GM18520 (cell line): ENCODE results near the gene NDUFAB1.
"Not testable (repeated sequence)": the region's sequence is repeated elsewhere in the genome, so short reads cannot be mapped to it uniquely, and the experiment has no call there.

ENCODE experiments used
- ATAC-seq: cut with Tn5 transposase; IDR thresholded peaks from one replicate; pipeline ENCODE4 v1.9.1; 2021; ENCODE audit not compliant: unreplicated experiment

Gene NDUFAB1

DNA sequence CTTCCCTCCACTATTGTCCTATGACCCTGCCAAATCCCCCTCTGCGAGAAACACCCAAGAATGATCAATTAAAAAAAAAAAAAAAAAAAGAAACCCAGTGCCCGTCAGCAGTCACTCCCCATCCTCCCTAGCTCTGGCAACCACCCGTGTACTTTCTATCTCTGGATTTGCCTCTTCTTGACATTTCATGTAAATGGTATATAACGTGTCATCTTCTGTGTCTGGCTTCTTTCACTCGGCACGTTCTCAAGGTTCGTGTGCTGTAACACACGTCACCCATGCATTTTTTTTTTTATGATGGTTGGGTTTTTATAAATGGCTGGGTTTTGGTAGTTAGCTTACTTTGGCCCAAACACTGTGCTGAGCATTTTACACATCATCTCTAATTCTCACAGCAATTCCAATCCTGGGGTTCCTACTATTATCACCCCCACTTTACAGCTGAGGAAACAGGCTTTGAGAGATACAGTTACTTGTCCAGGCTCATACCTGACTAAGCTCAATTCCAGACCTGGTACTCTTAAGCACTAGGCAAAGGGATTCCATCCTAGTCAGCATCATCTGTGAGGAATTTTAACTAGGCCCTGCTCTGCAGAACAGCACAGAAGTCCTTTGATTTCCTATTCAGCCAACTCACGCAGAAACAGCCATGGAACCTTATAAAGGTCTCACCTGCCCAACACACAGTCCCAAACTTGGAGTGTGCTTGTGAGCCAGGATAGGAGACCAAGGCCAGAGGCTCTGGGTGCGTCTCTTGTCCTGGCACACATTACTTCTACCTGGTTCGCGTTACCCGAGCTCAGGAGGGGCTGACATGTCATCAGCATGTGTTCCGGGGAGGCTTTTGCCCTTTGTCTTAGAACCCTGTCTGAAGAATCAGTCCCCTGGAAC, 11.7 kb downstream of the NDUFAB1 start:
- no peak for ATAC-seq

DNA sequence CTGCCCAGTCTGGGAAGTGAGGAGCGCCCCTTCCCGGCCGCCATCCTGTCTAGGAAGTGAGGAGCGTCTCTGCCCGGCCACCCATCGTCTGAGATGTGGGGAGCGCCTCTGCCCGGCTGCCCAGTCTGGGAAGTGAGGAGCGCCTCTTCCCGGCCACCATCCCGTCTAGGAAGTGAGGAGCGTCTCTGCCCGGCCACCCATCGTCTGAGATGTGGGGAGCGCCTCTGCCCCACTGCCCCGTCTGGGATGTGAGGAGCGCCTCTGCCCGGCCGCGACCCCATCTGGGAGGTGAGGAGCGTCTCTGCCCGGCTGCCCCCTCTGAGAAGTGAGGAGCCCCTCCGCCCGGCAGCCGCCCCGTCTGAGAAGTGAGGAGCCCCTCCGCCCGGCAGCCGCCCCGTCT, 12.8 kb downstream of the NDUFAB1 start:
- not testable (repeated sequence) for ATAC-seq

DNA sequence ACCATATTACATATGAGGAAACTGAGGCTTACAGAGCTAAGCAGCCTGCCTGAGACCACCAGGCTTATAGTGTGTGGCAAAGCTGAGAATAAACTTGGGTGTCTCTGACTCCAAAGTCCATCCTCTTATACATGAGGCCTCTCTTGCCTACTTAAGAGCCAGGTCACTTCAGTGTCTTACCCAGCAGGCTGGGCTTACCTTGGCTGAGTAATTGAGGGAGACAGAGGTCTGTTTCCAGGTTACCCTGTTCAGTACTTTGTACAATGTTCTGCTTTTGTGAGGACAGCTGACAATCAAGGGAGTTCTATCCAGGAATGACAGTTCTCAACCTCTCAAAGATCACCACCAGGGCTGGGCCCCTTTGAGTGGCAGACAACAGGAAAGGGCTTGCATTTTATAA, 14.4 kb downstream of the NDUFAB1 start:
- ATAC-seq, result no peak

DNA sequence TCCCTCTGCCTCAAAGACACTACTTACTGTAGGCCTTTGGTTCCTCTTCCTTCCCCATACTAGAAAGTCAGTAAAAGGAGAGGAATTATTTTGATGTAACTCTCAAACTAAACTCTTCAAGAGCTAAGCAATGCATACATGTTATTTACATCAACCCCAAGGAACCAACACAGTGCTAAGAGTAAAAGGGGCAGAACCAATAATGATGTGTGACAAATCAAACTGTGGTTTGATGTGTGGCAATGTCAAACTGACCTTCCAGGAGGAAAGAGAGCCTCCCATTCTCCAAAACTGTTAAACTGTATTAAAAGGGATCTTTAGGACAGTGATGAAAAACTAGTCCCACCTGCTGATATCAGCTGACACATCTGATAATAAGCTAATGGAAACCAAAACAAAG, 15.7 kb downstream of the NDUFAB1 start:
- no peak for ATAC-seq

DNA sequence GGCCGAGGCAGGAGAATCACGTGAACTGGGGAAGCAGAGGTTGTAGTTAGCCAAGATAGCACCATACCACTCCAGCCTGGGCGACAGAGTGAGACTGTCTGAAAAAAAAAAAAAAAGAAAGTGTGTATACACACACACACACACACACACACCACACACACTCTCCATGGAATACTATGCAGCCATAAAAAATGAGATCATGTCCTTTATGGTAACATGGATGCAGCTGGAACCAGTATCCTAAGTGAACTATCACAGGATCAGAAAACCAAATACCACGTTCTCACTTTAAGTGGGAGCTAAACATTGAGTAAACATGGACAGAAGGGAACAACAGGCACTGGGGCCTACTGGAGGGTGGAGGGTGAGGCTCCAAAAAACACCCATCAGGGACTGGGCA, 16.7 kb downstream of the NDUFAB1 start:
- no peak for ATAC-seq

DNA sequence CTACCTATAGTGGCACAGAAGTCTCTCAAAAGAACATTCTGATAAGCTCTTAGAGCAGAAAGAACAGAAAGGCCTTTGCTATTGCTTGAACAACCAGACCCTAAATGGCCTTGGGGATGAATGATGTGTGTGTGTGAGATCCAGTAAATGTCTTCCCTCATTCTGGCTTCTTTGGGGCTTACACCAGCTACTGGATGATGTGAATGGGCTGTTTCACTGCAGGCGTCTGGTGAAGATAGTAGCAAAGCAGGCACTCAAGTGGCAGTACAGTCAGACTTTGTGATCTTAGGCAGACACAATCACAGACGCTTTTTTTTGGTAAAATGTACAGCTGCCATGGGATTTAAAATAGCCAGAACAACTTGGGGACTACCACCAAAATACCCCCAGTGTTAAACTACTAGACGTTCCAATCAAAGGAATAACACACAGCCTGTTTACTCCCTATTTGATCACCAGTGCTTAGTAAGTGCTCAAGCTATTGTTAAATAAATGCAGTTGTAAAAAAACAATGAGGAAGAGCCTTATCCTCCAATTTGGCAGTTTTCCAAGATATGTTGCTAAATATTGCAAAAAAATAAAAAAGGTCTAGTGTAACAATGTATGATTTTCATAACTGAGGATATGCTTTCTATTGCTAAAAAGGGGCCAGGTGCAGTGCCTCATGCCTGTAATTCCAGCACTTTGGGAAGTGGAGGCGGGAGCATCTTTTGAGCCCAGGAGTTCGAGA, 17.9 kb downstream of the NDUFAB1 start:
- no peak for ATAC-seq

DNA sequence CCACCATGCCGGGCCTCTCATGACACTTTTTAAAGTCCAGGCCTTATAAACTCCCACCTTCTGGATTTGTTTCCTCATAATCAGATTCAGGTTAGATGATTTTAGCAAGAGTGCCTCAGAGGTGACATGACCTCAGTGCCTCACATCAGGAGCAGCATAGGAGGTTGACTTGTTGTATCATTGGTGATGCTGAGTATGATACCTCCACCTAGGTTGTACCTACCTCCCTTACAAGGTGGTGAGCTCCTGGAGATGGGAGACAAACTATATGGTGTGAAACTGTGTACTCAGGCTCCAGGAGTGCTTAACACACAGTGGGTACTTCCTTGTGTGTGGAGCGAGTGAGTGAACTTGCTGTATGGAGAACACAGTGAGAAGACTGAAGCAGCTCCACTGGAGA, 18.6 kb downstream of the NDUFAB1 start:
- ATAC-seq, result no peak

DNA sequence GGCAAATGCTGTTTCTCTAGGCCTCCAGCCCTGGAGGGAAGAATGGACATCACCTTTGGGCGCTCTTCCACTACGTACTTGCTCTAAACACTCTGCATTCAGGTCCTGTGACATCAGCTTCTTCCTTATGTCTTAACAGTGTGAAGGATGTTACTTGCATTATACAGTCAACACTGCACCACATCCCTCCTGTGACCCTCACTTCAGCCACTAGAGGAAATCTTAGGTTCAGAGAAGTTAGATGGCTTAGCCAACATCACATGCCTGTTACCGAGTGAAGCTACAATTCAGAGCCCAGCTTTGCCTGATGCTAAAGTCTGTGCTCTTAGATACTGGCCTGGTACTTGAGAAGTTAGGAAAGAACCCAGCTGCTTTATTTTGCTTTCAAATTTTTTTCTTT, 20.3 kb downstream of the NDUFAB1 start:
- ATAC-seq, result no peak

DNA sequence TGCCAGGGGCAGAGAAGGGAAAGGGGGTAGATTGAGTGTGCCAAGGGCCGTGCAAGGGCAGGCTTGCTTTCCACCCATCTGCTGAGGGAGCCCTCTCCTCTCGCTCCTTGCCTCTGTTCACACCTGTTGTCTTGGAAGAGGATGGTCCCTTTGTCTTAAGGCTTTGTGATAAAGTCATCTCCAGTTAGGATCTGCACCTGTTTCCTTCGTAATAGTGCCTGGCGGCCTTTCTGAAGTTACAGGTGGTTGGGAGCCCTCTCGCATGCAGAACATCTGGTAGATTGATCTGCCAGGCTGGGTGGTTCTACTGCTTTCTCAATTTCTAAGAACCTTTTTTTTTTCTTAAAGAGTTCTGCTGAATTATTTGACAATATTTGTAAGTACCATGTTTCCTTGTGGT, 22.3 kb downstream of the NDUFAB1 start:
- ATAC-seq, result no peak

DNA sequence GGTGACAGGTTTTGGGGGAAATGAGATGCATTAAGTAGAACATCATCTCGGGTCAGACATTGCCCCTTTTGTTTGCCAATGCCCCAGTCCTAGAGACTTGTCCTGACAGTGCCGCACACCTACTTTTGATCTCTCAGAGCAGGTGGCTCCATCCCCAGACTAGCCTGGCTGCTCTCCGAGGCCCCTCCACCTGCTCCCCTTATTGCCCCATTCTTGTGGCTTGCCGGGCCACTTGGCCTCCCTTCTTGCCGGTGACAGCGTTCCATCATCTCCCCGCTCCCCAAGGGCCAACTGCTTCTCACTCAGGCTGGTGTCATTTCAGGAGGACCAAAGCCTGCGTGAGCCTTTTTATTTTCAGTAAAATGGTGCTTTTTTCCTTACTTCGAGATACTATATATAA, 23.7 kb downstream of the NDUFAB1 start:
- no peak for ATAC-seq

DNA sequence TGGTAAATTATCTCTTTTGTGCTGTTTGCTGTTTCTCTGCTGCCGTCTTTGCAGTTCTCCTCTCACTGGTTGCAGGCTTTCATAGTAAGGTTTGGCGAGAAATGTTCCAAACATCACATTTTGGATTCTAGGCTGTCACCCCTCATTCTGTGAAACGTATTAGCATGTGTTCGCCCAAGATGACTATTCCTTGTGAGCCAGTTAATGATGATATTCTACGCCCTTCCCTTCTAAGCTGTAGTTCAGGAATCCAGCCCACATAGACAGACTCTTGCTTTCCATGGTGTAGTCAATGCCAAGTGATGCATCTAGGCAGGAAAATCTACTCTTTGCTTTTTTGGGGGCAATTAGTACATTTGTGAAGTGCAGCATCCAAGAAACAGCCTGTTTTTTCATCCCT, 24.2 kb downstream of the NDUFAB1 start:
- ATAC-seq, result no peak

DNA sequence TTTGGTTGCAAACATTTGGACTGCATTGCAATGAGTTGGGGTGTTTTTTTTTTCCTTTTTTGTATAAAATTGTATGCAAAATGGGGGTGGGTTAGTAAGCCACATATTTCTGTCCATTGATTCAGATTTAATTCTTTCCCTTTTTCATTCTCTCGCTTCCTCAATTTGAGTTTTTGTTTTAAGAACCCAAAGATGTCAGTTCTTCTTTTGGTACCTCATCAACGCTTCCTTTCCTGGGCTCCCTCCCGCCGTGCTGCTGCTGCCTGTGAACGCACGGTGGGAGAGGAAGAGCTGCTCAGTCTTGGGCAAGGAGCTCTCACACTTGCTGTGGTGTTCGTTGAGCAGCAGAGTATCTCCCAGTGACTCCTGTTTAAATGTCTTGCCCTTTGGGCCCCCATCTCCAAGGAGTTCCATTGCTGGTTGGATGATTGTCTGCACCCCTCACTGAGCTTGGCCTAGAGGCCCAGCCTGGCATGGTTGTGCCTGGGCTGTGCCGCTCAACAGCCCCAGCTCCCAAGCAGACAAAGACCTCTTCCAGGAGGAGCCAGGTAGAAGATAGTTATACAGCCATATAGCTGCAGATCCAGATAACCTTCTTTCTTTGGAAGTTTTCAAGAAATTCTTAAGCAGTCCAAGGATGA, 25.0 kb downstream of the NDUFAB1 start:
- ATAC-seq, result no peak

DNA sequence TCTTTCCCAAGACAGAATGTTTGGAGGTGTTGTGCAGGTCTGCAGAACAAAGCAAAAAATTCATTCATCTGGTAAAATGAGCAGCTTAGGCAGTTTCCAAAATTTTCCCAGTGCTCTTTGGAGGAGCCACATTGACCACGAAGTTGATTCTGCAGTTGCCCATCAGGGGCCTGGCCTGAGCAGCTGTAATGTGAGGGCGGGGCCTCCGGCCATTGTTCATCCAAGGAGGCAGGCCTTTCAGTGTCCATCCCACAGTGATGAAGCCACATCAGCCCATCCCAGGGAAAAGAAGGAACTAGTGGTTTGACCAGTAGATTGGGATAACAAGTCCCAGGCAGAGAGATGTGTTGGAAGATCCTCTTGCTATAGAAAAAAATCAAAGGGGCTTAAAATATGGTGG, 28.5 kb downstream of the NDUFAB1 start:
- no peak for ATAC-seq

DNA sequence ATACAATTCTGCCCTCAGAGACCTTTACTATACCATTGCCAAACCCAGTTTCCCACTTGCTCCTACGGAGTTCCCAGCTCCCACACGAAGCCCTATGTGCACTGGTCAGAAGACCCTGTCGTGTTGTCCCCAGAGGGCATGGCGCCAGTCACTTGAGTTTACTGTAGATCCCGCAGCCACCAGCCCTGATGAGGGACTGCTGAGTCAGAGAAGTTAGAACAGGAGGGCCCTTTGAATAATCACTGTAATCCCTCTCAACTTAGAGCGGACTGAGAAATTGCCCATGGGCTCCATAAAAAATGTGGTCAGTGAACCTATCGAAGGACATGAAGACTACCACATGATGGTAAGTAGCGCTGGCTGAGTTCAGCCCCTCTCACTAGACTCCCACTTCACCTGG, 29.4 kb downstream of the NDUFAB1 start:
- ATAC-seq, result no peak

DNA sequence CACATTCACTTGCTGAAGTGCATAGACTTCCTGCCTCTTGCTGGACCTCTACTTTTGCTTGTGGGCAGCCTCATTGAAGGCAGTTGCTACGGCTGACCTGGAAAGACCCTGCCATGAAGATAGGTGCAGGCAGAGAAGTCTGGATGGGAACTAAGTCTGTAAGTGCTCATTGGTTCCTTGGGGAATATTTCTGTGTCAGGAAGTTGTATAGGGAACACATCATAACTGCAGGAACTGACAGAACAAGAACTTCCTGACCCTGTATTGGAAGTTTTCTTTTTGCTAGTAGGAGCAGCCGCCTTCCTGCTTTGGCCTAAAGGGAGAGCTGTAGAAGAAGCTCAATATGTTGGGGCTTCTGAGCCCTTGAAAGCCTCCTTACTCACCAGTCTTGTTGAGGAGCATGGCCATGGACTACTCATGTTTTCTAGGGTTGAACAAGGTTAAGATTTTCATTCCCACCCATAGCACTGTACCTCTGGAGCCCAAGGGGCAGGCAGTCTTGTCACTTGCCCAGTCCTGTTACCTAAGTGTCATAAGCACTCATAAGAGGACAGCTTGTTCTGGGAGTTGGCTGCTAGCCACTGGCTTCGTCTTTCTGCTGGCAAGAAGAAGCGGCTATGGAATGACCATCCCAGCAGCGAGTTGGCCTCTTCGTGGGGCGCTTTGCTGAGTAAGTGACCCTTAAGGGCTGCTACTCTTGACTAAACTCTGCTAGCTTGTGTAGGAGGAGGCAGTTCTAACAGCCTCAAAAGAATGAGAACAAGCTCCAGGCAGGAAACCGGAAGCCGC, 31.3 kb downstream of the NDUFAB1 start:
- no peak for ATAC-seq

DNA sequence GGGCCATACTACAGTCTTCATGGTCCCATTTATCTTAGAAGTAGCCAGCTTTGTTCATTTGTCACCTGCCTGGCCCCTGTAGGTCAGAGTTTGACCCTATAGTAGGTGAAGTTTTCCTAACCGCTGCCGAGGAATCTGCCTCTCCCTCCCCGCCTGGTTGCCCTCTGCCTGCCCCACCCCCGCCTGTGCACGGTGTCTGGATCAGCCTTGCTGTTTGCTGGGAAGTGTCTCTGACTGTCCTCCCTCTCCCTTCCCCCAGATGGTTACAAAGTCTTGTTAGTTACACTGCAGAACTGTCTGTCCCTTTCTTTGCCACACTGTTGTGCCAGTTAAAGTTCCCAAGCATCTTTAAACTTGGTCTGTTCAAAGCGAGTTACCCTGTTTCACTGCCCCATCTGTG, 32.9 kb downstream of the NDUFAB1 start:
- ATAC-seq, result no peak

DNA sequence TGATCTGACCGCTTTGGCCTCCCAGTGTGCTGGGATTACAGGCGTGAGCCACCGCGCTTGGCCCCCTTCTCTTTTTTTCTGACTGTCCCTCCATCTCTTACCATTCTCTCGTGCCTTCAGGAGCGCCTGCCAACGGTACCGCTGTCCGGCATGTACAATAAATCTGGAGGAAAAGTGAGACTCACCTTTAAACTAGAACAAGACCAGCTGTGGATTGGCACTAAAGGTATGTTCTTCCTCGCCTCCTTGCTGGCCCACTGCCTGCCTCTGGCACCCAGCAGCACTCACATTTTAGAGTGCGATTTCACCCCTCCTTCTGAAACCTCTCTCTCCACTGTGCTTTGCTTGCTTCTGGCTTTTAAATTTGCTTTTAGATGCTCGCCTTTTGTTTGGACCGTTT, 33.6 kb downstream of the NDUFAB1 start:
- no peak for ATAC-seq

DNA sequence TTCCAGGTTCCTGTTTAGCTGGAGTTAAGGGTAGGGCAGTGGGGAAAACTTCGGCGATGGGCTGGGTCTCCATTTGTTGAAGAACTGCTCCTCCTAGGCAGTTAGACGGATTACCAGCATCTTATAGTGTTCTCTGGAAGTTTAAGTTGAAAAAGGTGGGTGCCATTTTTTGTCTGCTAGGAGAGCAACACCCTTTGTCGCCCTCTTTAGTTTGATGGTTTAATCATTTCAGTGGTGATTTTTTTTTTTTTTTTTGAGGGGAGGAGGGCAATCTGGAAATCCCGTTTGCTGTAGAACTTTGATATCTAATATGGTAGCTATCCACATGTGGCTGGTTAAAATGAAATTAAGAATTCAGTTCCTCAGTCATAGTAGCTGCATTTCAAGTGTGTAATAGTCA, 34.5 kb downstream of the NDUFAB1 start:
- ATAC-seq, result no peak

DNA sequence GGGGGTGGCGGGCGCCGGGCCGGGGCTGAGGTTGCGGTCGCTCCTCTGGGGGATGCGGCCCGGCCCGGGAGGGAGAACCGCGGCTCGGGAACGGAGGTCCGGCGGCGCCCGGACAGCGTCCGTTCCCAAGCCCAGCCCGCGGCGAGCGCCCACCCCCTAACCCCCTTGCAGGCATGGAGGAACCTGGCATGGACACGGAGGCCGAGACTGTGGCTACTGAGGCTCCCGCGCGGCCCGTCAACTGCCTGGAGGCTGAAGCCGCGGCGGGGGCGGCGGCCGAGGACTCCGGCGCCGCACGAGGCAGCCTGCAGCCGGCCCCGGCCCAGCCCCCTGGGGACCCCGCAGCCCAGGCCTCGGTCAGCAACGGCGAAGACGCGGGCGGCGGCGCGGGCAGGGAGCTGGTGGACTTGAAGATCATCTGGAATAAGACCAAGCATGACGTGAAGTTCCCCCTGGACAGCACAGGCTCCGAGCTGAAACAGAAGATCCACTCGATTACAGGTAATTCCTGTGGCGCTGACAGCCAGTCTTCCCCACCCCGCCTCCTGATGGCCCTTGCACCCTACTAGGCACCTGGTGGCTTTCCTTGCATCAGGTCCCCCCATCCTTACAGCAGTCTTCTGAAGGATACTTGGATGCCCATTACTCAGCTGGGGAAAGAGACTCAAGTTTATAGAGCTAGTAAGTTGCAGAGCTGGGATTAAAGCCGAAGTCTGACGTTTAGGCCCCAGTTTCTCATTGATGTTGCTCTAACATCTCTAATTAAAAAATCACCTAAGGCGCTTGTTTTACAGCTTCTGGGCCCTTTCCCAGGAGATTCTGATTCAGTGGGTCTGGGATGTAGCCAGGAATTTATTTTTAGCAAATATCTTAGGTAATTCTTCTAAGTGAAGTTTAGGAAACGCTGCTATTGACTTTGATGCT, 38.1 kb downstream of the NDUFAB1 start:
- no peak for ATAC-seq
